Testis (tissue), 3 donors: ENCODE results near the gene MYLK4. TPM values are rescaled to one million over a fixed set of nuclear protein-coding genes. Genes with fewer than 3 reads are reported as not detected.

ENCODE experiments used
- DNase-seq: peaks from one replicate; pipeline ENCODE4 v3.0.0-alpha.2; 2019
- H3K27ac ChIP-seq, 2 donors: fragments of 200-600 bp; sonication (generic); one replicate each; pipeline ENCODE4 v1.5.1; 2019
- H3K27me3 ChIP-seq: fragments of 200-600 bp; sonication (generic); one replicate; pipeline ENCODE4 v1.5.1; 2019
- H3K36me3 ChIP-seq: fragments of 200-600 bp; sonication (generic); one replicate; pipeline ENCODE4 v1.5.1; 2017; ENCODE audit warnings: low read depth; ENCODE audit errors: missing control alignments
- H3K4me1 ChIP-seq: fragments of 200-600 bp; sonication (generic); one replicate; pipeline ENCODE4 v1.5.1; 2019
- H3K4me3 ChIP-seq, 2 donors: fragments of 200-600 bp; sonication (generic); one replicate each; pipeline ENCODE4 v1.5.1; 2017 to 2019
- H3K9me3 ChIP-seq: fragments of 200-600 bp; sonication (generic); one replicate; pipeline ENCODE4 v1.5.1; 2017
- CTCF ChIP-seq, 3 experiments: fragments of 450-650 bp in 2 of 3; fragments of 200-600 bp in 1 of 3; sonication (generic) in 1 of 3; IDR thresholded peaks; one replicate each; pipeline ENCODE4 v1.5.1; 2016 to 2019; ENCODE audit warnings: antibody characterized with exemption in 3 of 3, mild to moderate bottlenecking in 2 of 3, moderate library complexity in 1 of 3
- POLR2A ChIP-seq: fragments of 450-650 bp; IDR thresholded peaks from one replicate; pipeline ENCODE4 v1.6.1; 2017; ENCODE audit warnings: antibody characterized with exemption, mild to moderate bottlenecking, moderate library complexity
- WGBS, 2 donors: methylation state at CpG; one replicate each; pipeline ENCODE4 v1.1.5; 2018; 5-methylcytosine and 5-hydroxymethylcytosine counted together
- intact Hi-C: fragments of 100-400 bp; cut with DNase I; formaldehyde crosslinking; loops from one replicate; pipeline ENCODE4 v1.15.1; 2023; ENCODE audit warnings: low total_unique reads
- polyA plus RNA-seq: library from polyadenylated mRNA; stranded (reverse); fragments of 350-450 nt; fragmentation: Illumina TruSeq; extraction: RNeasy Lipid Tissue Mini Kit (QIAGEN cat#74804); gene quantifications from one replicate; pipeline ENCODE4 v1.2.3, GENCODE V29; 2014; ENCODE audit warnings: low read depth, low replicate concordance; ENCODE audit not compliant: insufficient read depth
- total RNA-seq, 2 donors: library from RNA; depleted of rRNA; stranded (reverse); fragments of >200 nt; gene quantifications; one replicate each; pipeline ENCODE4 v1.2.3, GENCODE V29; 2016

MYLK4 gene
- total and polyA plus RNA-seq, 3 donors from 2014 or later = 0.62 to 1.5 (median 0.71) TPM

DNA sequence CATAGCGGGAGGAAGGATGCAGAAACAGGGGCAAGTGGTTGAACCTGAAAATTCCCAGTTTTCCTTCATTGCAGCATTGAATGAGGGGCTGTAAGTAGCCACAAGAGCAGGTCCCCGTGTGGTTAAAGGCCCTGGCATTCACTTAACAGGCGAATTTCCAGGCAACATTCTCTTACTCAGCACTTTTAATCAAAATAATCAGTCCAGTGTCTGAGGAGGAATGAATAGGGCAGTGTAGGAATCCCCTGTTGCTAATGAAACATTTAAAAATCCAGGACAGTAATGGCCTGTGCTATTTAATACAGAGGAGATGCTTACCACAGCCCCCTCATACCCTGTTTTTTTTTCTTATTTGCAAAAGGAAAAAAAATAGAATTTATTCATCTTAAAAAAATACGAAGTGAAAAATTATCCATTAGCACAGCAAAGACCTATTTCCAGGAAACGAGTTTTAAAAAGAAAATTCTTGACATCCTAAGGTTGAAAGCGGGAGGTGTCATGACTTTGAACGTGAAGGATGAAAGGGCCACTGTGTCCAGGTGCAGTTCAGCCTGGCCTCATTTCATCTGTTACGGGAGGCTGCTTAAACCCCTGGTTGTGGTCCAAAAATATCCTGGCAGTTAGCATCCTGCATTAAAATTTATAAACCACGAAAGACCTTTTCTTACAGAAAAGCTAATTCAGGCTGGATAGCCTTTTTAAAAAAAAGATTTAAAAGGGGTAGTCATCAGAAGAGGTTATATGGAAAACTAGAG, 20.2 kb downstream of the MYLK4 start:
- 50 to 60% methylated on average over 9 of the region's 9 CpGs for WGBS, 2 donors
- Histone ChIP-seq H3K36me3 (no peaks in the 10 kb centered on the region), H3K9me3 (no peaks in the 10 kb centered on the region), H3K27me3 (no peaks in the 10 kb centered on the region), H3K4me3 (no peak overlapping the region), H3K27ac (peak overlapping the region in 1 of 2 donors; percentile 39), H3K4me1 (peaks cover 34% of the 10 kb centered on the region)
- no peak for TF ChIP-seq POLR2A
- TF ChIP-seq CTCF (IDR thresholded peaks at IDR 0.05) = no peak
- intact Hi-C loops = no loop called here
- DNase-seq = no peak

DNA sequence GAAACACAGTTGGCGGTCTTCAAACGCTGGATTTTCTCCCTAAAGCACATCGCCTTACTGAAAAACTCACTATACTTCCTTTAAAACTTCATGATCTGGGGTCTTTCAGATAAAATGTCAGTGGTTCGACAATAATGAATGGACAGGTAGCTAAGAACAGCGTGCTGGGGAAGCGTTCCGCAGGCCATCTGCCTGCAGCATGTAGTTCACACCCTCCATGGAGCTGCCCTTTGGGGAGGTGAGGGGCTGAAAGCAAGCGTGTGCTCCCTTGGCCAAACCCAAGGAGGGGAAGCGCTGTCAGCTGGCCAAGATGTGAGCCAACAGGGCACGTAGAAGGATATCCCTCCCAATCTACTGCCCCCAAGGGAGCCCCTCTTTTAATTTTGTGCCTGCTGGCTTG, 20.8 kb downstream of the MYLK4 start:
- H3K9me3 ChIP-seq = no peaks in the 10 kb centered on the region
- DNase-seq = no peak
- intact Hi-C loops = no loop called here
- no peak overlapping the region for H3K27ac ChIP-seq
- no peak overlapping the region for H3K4me3 ChIP-seq
- H3K4me1 ChIP-seq = peaks cover 34% of the 10 kb centered on the region
- WGBS, 2 donors = 86 to 92% methylated on average over 10 of the region's 10 CpGs
- no peaks in the 10 kb centered on the region for H3K27me3 ChIP-seq
- TF ChIP-seq CTCF (IDR thresholded peaks at IDR 0.05) (no peak), POLR2A (no peak)
- H3K36me3 ChIP-seq = no peaks in the 10 kb centered on the region

GRCh38 chr6:2725999-2726567, 24.6 kb downstream of the MYLK4 start:
- WGBS, 2 donors = 58 to 61% methylated on average over 8 of the region's 8 CpGs
- no peaks in the 10 kb centered on the region for H3K36me3 ChIP-seq
- no peaks in the 10 kb centered on the region for H3K27me3 ChIP-seq
- no peaks in the 10 kb centered on the region for H3K9me3 ChIP-seq
- peaks cover 4% of the 10 kb centered on the region for H3K4me1 ChIP-seq
- H3K4me3 ChIP-seq = no peak overlapping the region
- H3K27ac ChIP-seq = no peak overlapping the region
- TF ChIP-seq CTCF (IDR thresholded peaks at IDR 0.05) = no peak
- TF ChIP-seq POLR2A = no peak
- no peak for DNase-seq
- intact Hi-C loops = no loop called here

GRCh38 chr6:2725364-2725988, 25.2 kb downstream of the MYLK4 start:
- TF ChIP-seq CTCF (IDR thresholded peaks at IDR 0.05) = no peak
- no peak for TF ChIP-seq POLR2A
- no peak overlapping the region for H3K4me3 ChIP-seq
- H3K36me3 ChIP-seq = no peaks in the 10 kb centered on the region
- no peak overlapping the region for H3K27ac ChIP-seq
- no peaks in the 10 kb centered on the region for H3K27me3 ChIP-seq
- 81 to 88% methylated on average over 8 of the region's 8 CpGs for WGBS, 2 donors
- intact Hi-C loops = no loop called here
- peaks cover 4% of the 10 kb centered on the region for H3K4me1 ChIP-seq
- no peak for DNase-seq
- no peaks in the 10 kb centered on the region for H3K9me3 ChIP-seq
